GM19240 (cell line): Measurements from ENCODE around the gene TRIM39.
A peak's percentile ranks its signal among the peaks of the same experiment; 100 is the strongest.

ENCODE experiments used
- DNase-seq: peaks from one replicate; pipeline ENCODE4 v3.0.0; 2011; ENCODE audit warnings: low spot score; ENCODE audit not compliant: insufficient read length

The TRIM39 gene

DNA sequence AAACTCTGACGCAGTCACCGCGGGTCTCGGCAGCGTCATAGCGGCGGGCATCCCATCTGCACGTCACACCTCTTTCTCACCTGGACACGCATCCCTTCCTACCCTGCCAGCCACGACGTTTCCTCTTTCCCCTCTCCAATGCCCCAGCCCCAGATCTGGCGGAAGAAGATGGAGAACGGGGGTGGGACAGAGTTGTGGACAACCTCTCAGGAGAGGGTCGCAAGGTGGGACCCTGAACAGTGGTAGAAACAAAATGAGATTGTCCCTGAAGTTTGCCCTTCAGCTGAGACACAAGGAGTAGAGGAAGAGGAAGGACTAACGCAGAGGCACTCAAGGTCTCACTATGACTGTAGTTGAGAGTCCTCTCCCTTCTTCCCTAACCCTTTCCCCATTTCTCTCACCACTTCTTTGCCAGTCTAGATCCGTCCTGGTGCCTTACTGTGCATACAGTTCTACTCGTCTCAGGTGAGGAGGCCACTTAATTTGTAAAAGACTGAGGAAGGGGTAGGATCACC, 562 bp downstream of the TRIM39 start:
- DNase-seq = no peak

DNA sequence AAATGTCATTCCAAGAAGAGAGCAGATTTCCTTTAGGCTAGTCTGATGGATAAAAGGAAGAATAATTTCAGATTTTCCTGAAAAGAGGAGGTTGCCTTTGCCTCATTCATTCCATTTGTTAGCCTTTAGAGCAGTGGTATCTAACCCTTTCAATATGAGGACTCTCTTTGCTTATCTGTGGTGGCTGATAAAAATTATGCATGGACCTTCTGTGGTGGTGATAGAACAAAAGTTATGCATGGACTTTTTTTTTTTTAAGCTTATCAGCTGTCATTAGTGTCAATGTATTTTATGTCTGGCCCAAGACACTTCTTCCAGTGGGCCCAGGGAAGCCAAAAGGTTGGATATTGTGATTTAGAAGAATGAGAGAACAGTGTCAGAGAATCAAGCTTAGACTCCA, 1.7 kb downstream of the TRIM39 start:
- no peak for DNase-seq

DNA sequence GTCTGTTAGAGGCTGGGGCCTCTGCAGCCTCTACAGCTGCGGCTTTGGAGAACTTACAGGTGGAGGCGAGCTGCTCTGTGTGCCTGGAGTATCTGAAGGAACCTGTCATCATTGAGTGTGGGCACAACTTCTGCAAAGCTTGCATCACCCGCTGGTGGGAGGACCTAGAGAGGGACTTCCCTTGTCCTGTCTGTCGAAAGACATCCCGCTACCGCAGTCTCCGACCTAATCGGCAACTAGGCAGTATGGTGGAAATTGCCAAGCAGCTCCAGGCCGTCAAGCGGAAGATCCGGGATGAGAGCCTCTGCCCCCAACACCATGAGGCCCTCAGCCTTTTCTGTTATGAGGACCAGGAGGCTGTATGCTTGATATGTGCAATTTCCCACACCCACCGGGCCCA, 2.6 kb downstream of the TRIM39 start:
- DNase-seq = no peak

GRCh38 chr6:30331981-30332380, 5.3 kb downstream of the TRIM39 start:
- no peak for DNase-seq

GRCh38 chr6:30334075-30334783, 7.5 kb downstream of the TRIM39 start:
- DNase-seq = no peak

GRCh38 chr6:30340589-30341054, 13.9 kb downstream of the TRIM39 start:
- no peak for DNase-seq

DNA sequence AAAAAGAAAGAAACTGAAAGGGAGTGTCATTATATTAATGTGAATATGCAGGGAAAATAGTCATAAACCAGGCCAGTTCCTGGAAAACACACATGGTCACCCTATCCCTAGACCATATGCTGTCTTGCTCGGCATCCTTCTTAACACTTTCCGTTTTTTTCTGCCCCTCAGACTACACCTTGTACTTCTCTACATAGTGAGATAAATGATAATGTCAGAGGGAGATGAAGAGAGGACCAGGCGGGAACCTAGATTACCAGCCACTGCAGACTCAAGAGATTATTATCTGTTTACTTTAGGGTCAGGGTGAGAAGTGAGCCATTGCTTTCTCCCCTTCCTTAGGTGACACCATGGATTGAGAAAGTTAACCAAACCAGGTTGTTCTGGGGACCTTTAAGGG, 14.5 kb downstream of the TRIM39 start:
- DNase-seq = no peak

- no peak for DNase-seq
These were observed 15.0 kb downstream of the TRIM39 start for GRCh38 chr6:30341728-30342127.

GRCh38 chr6:30344191-30344867, 17.6 kb downstream of the TRIM39 start:
- DNase-seq = no peak

DNA sequence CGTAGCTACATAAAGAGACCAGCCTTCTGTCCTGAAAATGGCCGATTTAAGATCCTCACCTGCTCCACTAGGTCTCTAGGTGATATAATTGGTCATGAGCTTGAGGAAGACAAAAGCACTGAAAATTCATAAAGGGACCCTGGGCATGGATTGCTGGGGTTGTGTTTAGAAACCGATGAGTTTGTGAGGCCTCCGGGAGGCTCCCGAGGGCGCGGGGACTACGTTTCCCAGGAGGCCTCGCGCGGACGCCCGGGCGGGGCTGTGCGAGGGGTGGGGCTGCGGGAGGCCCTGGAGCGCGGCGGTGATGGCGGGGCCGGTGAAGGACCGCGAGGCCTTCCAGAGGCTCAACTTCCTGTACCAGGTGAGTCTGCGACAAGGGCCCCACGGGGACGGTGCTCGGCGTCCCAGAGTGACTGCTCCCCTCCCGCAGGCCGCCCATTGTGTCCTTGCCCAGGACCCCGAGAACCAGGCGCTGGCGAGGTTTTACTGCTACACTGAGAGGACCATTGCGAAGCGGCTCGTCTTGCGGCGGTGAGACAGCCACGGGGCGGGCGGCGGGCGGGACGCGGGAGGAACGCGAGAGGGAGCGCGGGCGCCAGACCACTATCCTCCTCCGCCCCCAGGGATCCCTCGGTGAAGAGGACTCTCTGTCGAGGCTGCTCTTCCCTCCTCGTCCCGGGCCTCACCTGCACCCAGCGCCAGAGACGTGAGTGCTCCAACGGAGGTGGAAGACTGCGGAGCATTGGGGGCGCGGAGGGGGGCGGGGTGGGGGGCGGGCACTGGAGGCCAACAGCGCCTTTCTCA, 18.3 kb downstream of the TRIM39 start, which contains the start of gene RPP21:
TSS of gene RPP21 (plus strand) at position 289 of the 804 bp plus-strand sequence. CDS start at position 305, 16 bp downstream.
- peak; percentile 89 for DNase-seq

DNA sequence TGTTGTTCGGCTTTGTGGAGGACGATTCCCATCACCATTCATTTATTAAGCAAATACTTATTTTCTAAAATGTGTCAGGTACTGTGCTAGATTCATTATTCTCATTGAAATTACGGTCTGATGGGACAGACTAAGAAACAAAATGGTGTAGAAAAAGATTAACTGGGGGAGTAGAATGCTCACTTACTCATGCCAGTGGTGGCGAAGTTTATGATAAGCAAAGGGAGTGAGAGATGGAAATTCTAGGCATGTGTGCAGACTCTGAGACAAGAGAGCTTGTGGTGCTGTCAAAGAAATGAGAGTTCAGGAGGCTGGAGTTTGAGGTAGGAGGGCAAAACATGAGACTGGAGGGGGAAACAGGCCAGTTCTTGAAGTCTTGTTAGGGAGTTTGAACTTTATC, 19.1 kb downstream of the TRIM39 start:
- no peak for DNase-seq

DNA sequence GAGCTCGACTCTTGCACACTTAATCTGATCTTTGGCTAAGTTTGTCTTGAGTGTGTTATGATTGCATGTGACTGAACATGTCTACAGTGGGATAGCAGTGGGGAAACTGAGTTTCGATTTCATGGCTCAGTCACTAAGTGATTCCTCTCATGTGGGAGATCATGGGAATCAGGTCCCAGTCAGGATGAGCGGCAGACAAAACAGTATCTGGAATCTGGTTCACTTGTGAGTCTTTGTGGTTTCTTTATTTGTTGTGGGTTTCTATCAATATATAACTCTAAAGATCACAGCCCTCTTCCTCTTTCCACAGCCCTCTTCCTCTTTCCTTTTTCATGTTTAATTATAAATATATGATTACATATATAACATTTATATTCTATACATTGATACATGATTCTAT, 22.2 kb downstream of the TRIM39 start:
- no peak for DNase-seq

- no peak for DNase-seq
These were observed 22.9 kb downstream of the TRIM39 start for GRCh38 chr6:30349421-30350177.

- DNase-seq = no peak
These were observed 23.8 kb downstream of the TRIM39 start for GRCh38 chr6:30350524-30350923.

GRCh38 chr6:30352550-30352949, 25.8 kb downstream of the TRIM39 start:
- DNase-seq = no peak

DNA sequence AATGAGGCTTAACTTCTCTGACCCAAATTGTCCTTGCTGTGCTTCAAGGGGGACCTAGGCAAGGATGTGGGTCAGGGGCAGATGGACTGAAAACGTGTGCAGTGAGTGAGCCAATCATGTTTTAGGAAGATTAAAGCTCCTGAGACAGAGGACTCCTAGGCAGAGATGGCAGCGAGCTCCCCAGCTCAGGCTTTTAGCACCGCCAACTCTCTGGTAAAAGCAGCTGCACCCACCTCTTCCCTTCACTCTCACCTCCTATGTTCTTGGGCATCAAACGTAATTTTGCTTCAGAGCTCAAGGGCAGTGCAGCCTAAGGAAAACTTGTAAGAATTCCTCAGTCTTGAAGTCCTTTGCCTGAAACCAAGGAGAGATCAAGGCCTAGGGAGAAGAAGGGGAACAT, 28.6 kb downstream of the TRIM39 start:
- DNase-seq = no peak

- no peak for DNase-seq
These were observed 29.8 kb downstream of the TRIM39 start for GRCh38 chr6:30356536-30356935.

GRCh38 chr6:30357678-30358540, 31.2 kb downstream of the TRIM39 start:
- no peak for DNase-seq

DNA sequence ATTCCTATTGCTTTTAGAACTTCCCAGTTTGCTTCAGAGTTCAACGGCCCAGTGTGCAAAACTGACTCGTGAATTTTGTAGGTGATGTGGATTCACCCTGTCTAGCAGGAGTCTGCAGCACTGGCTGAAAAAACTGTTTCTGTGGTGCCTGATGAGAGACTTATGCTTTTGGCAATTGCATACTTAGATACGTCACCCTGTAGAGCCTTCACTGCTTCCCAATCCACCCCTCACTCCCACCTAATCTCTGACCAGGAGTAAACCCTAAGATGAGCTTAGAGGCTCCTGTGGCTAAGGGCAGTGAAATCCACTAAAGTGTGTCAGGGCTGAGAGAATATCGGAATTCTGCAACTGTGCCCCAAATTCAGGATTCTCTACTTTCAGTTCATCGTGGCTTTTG, 32.5 kb downstream of the TRIM39 start:
- no peak for DNase-seq

DNA sequence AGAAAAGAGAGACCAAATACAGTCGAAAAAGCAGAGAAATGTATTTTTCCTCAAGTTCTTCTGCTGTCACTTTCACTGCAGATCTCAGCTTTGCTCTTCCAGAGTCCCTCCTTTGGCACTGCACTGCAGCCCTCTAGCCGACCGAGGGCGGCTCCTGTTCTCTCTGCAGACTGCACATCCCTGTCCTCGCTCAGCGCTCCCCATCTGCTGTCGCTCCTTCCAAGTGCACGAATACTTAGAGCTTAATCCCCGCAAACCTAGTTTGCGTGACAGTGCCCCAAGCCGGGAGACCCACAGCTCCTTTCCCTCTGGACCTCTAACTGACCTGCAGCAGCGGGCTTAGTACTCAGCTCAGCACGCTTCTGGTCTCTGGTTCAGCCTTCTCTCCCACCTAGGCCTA, 33.4 kb downstream of the TRIM39 start:
- no peak for DNase-seq
